SK-N-SH treated with all-trans-retinoic acid at 6 μM for 48 hours (cell line): Measurements from ENCODE around the gene SPESP1.

Source experiments
- ATAC-seq: fragments of 200-7000 bp; cut with Tn5 transposase; 3 replicates; pipeline ENCODE4 v1.9.1; 2020; ENCODE audit warnings: mild to moderate bottlenecking, moderate library complexity
- BACH2 ChIP-seq: fragments of 250-450 bp; sonication (Bioruptor Pico); IDR thresholded peaks from 2 replicates; pipeline ENCODE4 v1.9.0; 2021; ENCODE audit warnings: mild to moderate bottlenecking, borderline replicate concordance
- CSDC2 ChIP-seq: fragments of 250-450 bp; sonication (Bioruptor Pico); IDR thresholded peaks from 2 replicates; pipeline ENCODE4 v1.5.0; 2020; ENCODE audit warnings: mild to moderate bottlenecking, moderate library complexity
- ESRRG ChIP-seq: fragments of 250-450 bp; sonication (Bioruptor Pico); IDR thresholded peaks from 2 replicates; pipeline ENCODE4 v1.6.1; 2021; ENCODE audit warnings: mild to moderate bottlenecking
- GLIS3 ChIP-seq: fragments of 250-450 bp; sonication (Bioruptor Pico); IDR thresholded peaks from 2 replicates; pipeline ENCODE4 v1.5.0; 2020; ENCODE audit warnings: mild to moderate bottlenecking, moderate library complexity
- ISL1 ChIP-seq: fragments of 250-450 bp; sonication (Bioruptor Pico); IDR thresholded peaks from 2 replicates; pipeline ENCODE4 v2.1.2; 2022; ENCODE audit warnings: mild to moderate bottlenecking, moderate library complexity
- OSR1 ChIP-seq: fragments of 250-450 bp; sonication (Bioruptor Pico); IDR thresholded peaks from 2 replicates; pipeline ENCODE4 v1.8.0; 2022; ENCODE audit warnings: moderate library complexity, mild to moderate bottlenecking, inconsistent platforms
- PPARA ChIP-seq: fragments of 250-450 bp; sonication (Bioruptor Pico); IDR thresholded peaks from 2 replicates; pipeline ENCODE4 v1.5.0; 2020; ENCODE audit warnings: mild to moderate bottlenecking, borderline replicate concordance
- RARB ChIP-seq: fragments of 250-450 bp; sonication (Bioruptor Pico); IDR thresholded peaks from 2 replicates; pipeline ENCODE4 v1.8.0; 2021; ENCODE audit warnings: mild to moderate bottlenecking, moderate library complexity
- SNAI2 ChIP-seq: fragments of 250-450 bp; sonication (Bioruptor Pico); IDR thresholded peaks from 2 replicates; pipeline ENCODE4 v1.5.0; 2020; ENCODE audit warnings: mild to moderate bottlenecking, moderate library complexity
- TCF4 ChIP-seq: fragments of 250-450 bp; sonication (Bioruptor Pico); IDR thresholded peaks from 2 replicates; pipeline ENCODE4 v1.8.0; 2021; ENCODE audit warnings: mild to moderate bottlenecking, moderate library complexity, borderline replicate concordance
- TOX ChIP-seq: fragments of 250-450 bp; sonication (Bioruptor Pico); IDR thresholded peaks from 2 replicates; pipeline ENCODE4 v1.8.0; 2021; ENCODE audit warnings: mild to moderate bottlenecking, moderate library complexity, borderline replicate concordance
- ZFP3 ChIP-seq: fragments of 250-450 bp; sonication (Bioruptor Pico); IDR thresholded peaks from 2 replicates; pipeline ENCODE4 v1.5.0; 2020; ENCODE audit warnings: mild to moderate bottlenecking, moderate library complexity
- ZFP30 ChIP-seq: fragments of 450-650 bp; formaldehyde crosslinking; IDR thresholded peaks from 2 replicates; pipeline ENCODE4 v1.5.0; 2022; ENCODE audit warnings: mild to moderate bottlenecking, moderate library complexity
- ZNF565 ChIP-seq: fragments of 450-650 bp; formaldehyde crosslinking; conservative IDR thresholded peaks from 2 replicates; pipeline ENCODE4 v1.5.0; 2020; ENCODE audit warnings: low read depth, mild to moderate bottlenecking, moderate library complexity
- ZNF8 ChIP-seq: fragments of 450-650 bp; formaldehyde crosslinking; IDR thresholded peaks from 2 replicates; pipeline ENCODE4 v1.5.0; 2020; ENCODE audit warnings: mild to moderate bottlenecking, moderate library complexity
- TF ChIP-seq, protein P1 (sequence below): fragments of 250-450 bp; sonication (Bioruptor Pico); IDR thresholded peaks from 2 replicates; pipeline ENCODE4 v1.8.0; 2021; ENCODE audit warnings: low read depth, mild to moderate bottlenecking, moderate library complexity, borderline replicate concordance
- TF ChIP-seq, protein P2 (sequence below): fragments of 250-450 bp; sonication (Bioruptor Pico); IDR thresholded peaks from 2 replicates; pipeline ENCODE4 v1.8.0; 2020; ENCODE audit warnings: mild to moderate bottlenecking, moderate library complexity, borderline replicate concordance
- TF ChIP-seq, protein P3 (sequence below): fragments of 250-450 bp; sonication (Bioruptor Pico); IDR thresholded peaks from 2 replicates; pipeline ENCODE4 v1.5.1; 2020; ENCODE audit warnings: low read depth, mild to moderate bottlenecking, moderate library complexity
- TF ChIP-seq, protein P4 (sequence below): fragments of 250-450 bp; sonication (Bioruptor Pico); IDR thresholded peaks from 2 replicates; pipeline ENCODE4 v1.5.1; 2021; ENCODE audit warnings: mild to moderate bottlenecking, moderate library complexity

The SPESP1 gene

DNA sequence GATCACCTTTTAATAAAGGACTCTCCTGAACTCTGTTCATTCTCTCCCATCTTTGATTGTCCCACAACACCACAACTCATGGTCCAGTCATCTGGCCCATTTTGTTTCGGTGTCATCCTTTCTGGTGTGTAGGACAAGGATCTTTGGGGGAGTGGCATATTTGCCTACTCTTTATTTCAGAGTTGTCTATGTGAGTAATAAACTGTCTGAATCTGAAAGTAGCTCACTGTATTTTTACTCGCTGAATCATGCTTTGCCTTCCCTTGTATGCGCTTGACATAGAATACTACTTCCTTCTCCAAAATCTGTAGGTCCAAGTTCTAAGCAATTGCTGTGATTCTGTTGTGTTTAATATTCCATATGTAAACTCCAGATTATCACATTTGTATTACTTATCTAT lies 54.3 kb downstream of the SPESP1 start:
- TF ChIP-seq BACH2 (CRISPR knock-in tag) = no peak
- no peak for ATAC-seq

DNA sequence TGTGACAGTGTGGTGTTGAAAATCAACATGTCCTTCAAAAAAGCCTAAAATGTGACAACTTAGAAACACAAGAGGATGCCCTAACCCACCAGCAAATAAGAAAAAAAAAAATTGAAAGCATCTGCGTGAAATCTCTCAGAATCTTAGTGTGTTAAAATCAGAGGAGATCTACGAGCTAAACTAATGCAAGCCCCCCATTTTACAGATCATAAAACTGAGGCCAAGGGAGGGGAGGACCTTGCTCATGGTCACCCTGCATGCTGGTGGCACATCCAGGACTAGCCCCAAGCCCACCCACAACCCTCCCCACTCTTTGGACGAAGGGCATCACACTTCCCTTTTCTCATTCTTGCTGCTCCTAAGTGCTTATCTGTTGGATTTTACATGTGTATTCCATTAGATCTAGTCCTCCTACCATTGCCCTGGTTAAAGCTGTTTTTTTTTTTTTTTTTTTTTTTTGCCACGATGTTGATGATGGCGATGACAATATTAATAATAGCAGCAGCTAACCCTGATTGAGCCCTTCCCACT lies 55.1 kb downstream of the SPESP1 start:
- TF ChIP-seq ZFP30 (CRISPR knock-in tag) (no peak), PPARA (CRISPR knock-in tag) (no peak), ZNF8 (CRISPR knock-in tag) (no peak), GLIS3 (CRISPR knock-in tag) (no peak), RARB (CRISPR knock-in tag) (no peak), ZNF565 (CRISPR knock-in tag) (no peak), OSR1 (no peak), SNAI2 (CRISPR knock-in tag) (no peak), ZFP3 (CRISPR knock-in tag) (no peak), TOX (CRISPR knock-in tag) (no peak), CSDC2 (CRISPR knock-in tag) (no peak), BACH2 (CRISPR knock-in tag) (no peak)
- TF ChIP-seq, protein P1, sequence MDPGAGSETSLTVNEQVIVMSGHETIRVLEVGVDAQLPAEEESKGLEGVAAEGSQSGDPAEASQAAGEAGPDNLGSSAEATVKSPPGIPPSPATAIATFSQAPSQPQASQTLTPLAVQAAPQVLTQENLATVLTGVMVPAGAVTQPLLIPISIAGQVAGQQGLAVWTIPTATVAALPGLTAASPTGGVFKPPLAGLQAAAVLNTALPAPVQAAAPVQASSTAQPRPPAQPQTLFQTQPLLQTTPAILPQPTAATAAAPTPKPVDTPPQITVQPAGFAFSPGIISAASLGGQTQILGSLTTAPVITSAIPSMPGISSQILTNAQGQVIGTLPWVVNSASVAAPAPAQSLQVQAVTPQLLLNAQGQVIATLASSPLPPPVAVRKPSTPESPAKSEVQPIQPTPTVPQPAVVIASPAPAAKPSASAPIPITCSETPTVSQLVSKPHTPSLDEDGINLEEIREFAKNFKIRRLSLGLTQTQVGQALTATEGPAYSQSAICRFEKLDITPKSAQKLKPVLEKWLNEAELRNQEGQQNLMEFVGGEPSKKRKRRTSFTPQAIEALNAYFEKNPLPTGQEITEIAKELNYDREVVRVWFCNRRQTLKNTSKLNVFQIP (CRISPR knock-in tag) = no peak
- TF ChIP-seq, protein P2, sequence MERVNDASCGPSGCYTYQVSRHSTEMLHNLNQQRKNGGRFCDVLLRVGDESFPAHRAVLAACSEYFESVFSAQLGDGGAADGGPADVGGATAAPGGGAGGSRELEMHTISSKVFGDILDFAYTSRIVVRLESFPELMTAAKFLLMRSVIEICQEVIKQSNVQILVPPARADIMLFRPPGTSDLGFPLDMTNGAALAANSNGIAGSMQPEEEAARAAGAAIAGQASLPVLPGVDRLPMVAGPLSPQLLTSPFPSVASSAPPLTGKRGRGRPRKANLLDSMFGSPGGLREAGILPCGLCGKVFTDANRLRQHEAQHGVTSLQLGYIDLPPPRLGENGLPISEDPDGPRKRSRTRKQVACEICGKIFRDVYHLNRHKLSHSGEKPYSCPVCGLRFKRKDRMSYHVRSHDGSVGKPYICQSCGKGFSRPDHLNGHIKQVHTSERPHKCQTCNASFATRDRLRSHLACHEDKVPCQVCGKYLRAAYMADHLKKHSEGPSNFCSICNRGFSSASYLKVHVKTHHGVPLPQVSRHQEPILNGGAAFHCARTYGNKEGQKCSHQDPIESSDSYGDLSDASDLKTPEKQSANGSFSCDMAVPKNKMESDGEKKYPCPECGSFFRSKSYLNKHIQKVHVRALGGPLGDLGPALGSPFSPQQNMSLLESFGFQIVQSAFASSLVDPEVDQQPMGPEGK = no peak
- TF ChIP-seq, protein P3, sequence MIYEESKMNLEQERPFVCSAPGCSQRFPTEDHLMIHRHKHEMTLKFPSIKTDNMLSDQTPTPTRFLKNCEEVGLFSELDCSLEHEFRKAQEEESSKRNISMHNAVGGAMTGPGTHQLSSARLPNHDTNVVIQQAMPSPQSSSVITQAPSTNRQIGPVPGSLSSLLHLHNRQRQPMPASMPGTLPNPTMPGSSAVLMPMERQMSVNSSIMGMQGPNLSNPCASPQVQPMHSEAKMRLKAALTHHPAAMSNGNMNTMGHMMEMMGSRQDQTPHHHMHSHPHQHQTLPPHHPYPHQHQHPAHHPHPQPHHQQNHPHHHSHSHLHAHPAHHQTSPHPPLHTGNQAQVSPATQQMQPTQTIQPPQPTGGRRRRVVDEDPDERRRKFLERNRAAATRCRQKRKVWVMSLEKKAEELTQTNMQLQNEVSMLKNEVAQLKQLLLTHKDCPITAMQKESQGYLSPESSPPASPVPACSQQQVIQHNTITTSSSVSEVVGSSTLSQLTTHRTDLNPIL (CRISPR knock-in tag) = no peak
- TF ChIP-seq, protein P4, sequence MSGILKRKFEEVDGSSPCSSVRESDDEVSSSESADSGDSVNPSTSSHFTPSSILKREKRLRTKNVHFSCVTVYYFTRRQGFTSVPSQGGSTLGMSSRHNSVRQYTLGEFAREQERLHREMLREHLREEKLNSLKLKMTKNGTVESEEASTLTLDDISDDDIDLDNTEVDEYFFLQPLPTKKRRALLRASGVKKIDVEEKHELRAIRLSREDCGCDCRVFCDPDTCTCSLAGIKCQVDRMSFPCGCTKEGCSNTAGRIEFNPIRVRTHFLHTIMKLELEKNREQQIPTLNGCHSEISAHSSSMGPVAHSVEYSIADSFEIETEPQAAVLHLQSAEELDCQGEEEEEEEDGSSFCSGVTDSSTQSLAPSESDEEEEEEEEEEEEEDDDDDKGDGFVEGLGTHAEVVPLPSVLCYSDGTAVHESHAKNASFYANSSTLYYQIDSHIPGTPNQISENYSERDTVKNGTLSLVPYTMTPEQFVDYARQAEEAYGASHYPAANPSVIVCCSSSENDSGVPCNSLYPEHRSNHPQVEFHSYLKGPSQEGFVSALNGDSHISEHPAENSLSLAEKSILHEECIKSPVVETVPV (CRISPR knock-in tag) = no peak
- ATAC-seq = no peak

DNA sequence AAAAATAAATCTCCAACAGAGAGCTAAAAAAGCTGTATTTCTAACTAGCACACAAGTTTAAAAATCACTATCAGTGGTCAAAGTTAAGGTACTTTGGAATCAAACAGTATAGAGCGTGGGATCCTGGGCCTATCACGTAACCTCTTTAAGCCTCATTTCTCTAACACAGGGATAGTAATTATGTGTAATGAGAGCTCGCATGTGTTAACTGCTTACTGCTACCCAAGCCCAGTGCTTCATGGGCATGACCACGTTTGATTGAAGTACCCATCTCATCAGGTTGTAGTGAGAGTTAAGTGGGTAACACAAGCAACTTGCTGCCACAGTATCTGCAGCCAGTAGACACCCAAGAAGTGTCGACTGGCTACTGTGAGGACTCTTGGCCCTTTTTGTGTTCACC lies 56.0 kb downstream of the SPESP1 start:
- TF ChIP-seq, protein P2 = no peak
- TF ChIP-seq PPARA (CRISPR knock-in tag) (no peak), TOX (CRISPR knock-in tag) (no peak), GLIS3 (CRISPR knock-in tag) (no peak), BACH2 (CRISPR knock-in tag) (no peak), ISL1 (CRISPR knock-in tag) (no peak), ZNF565 (CRISPR knock-in tag) (no peak), TCF4 (no peak), ESRRG (CRISPR knock-in tag) (no peak), RARB (CRISPR knock-in tag) (no peak), SNAI2 (CRISPR knock-in tag) (no peak)
- TF ChIP-seq, protein P4 (CRISPR knock-in tag) = no peak
- ATAC-seq = no peak
